ENCODE results near the gene PNKD. TPM values are rescaled to one million over a fixed set of nuclear protein-coding genes. Genes with fewer than 3 reads are reported as not detected.

The PNKD gene
- total RNA-seq, 2 experiments from 2014 or later, result 66.3 to 74.5 TPM

DNA sequence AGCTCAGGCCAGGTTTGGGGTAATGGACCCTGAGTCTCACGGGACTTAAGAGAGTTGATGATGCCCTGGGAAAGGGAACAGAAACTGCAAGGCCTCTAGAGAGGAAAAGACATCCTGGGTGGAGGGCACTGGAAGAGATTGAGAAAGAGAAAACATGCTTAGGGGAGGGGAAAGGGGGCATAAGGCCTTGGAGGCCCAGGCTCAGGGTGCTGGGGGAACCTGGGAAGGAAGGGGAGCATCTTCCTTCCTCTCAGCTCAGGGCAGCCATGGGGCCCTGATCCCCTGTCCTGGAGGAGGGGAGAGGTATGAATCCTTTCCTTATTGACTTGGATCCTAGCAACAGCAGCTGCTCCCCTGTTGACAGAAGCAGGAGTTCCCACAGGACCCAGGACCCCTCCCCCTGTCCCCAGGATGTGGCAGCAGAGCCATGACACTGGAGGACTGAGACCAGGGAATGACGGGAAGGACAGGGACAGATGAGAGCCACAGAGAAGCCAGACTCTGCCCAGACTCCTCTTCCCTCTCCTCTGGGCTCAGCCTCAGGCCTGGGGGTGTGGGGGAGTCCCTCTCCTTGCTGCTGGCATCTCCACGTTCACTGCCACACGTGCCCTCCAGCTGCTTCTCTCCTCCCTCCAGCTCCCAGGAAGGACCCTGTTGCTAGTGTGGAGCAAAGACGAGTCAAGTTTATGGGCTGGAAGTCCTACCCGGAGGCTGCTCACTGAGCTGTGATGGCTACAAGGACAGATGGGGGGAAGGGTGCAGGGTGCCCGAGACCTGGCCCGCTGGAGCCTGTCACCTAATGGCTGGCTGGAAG is 8.7 kb upstream of the PNKD start:
- no TSS peak for BruUV-seq (replicated peaks)
- H3K79me2 ChIP-seq (ENCODE audit: insufficient read depth, low read depth, low read length), result no peaks in the 10 kb centered on the region
- POLR2A ChIA-PET, result interaction anchor here (1.4 kb wide), 1 partner anchor 15 kb away, joined by 3 read pairs; no protein-coding TSS in a partner anchor

DNA sequence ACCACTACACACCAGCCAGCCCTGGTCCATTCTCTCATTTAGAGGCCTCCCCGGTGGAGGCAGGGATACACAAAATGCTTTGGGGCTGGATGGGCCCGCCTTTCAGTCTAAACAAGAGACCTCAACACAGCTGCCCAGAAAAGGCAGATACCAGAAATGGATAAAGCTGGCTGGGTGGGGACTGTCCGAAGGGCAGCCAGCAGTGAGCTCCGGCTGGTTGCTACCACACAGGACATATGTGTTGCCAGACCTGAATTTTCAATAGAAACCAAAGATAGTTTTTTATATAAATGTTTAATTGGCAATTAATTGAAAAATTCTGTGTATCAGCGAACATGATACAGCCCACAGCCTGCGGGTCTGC is 8.1 kb upstream of the PNKD start:
- peaks cover 26% of the 10 kb centered on the region for H3K36me3 ChIP-seq (ENCODE audit: insufficient read depth, low read length)
- peaks cover 44% of the 10 kb centered on the region for H3K4me1 ChIP-seq (ENCODE audit: insufficient read depth, low read length, poor library complexity, severe bottlenecking)
- BruUV-seq (replicated peaks), result no TSS peak
- no peaks in the 10 kb centered on the region for H3K79me2 ChIP-seq (ENCODE audit: insufficient read depth, low read depth, low read length)
- intact Hi-C loops (cut with micrococcal nuclease; ENCODE audit: unreplicated experiment), result no loop called here
- no peaks in the 10 kb centered on the region for H4K20me1 ChIP-seq (ENCODE audit: insufficient read depth, low read length)
- ChIA-PET POLR2A (no interaction called here), CTCF (ENCODE audit: unreplicated experiment) (interaction anchor here (0.5 kb wide), 1 partner anchor 55 kb away, joined by 3 read pairs; no protein-coding TSS in a partner anchor)
- TF ChIP-seq, protein P1, sequence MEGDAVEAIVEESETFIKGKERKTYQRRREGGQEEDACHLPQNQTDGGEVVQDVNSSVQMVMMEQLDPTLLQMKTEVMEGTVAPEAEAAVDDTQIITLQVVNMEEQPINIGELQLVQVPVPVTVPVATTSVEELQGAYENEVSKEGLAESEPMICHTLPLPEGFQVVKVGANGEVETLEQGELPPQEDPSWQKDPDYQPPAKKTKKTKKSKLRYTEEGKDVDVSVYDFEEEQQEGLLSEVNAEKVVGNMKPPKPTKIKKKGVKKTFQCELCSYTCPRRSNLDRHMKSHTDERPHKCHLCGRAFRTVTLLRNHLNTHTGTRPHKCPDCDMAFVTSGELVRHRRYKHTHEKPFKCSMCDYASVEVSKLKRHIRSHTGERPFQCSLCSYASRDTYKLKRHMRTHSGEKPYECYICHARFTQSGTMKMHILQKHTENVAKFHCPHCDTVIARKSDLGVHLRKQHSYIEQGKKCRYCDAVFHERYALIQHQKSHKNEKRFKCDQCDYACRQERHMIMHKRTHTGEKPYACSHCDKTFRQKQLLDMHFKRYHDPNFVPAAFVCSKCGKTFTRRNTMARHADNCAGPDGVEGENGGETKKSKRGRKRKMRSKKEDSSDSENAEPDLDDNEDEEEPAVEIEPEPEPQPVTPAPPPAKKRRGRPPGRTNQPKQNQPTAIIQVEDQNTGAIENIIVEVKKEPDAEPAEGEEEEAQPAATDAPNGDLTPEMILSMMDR (conservative IDR thresholded peaks at IDR 0.05; ENCODE audit: low read length), result no peak
- no peak for TF ChIP-seq EZH2phosphoT487 (IDR thresholded peaks at IDR 0.05; ENCODE audit: borderline replicate concordance, low read depth, low read length)
- H3K9me3 ChIP-seq (ENCODE audit: low read length), result no peaks in the 10 kb centered on the region
- no peak overlapping the region for H3K27ac ChIP-seq (ENCODE audit: low read depth, low read length, poor library complexity, severe bottlenecking)
- H3K4me2 ChIP-seq (ENCODE audit: low read length), result no peak overlapping the region
- no peak overlapping the region for H2AFZ ChIP-seq (ENCODE audit: low read length)
- H3K4me3 ChIP-seq (ENCODE audit: low read depth, low read length, poor library complexity, severe bottlenecking), result no peak overlapping the region
- H3K9me2 ChIP-seq (ENCODE audit: insufficient read depth, low read length), result no peaks in the 10 kb centered on the region
- DNase-seq (ENCODE audit: low spot score), result no peak

More for the DNA sequence above, 8.7 kb upstream of the PNKD start:
- no peak overlapping the region for H3K4me3 ChIP-seq (ENCODE audit: low read depth, low read length, poor library complexity, severe bottlenecking)
- peak overlapping the region; percentile 31 for H3K4me2 ChIP-seq (ENCODE audit: low read length)
- H2AFZ ChIP-seq (ENCODE audit: low read length), result no peak overlapping the region
- H3K4me1 ChIP-seq (ENCODE audit: insufficient read depth, low read length, poor library complexity, severe bottlenecking), result peaks cover 46% of the 10 kb centered on the region
- no peaks in the 10 kb centered on the region for H3K9me2 ChIP-seq (ENCODE audit: insufficient read depth, low read length)
- TF ChIP-seq, protein P1 (conservative IDR thresholded peaks at IDR 0.05; ENCODE audit: low read length), result no peak
- TF ChIP-seq EZH2phosphoT487 (IDR thresholded peaks at IDR 0.05; ENCODE audit: borderline replicate concordance, low read depth, low read length), result no peak
- H3K27ac ChIP-seq (ENCODE audit: low read depth, low read length, poor library complexity, severe bottlenecking), result no peak overlapping the region
- no peaks in the 10 kb centered on the region for H3K9me3 ChIP-seq (ENCODE audit: low read length)
- peak; percentile 18 for DNase-seq (ENCODE audit: low spot score)
- no peaks in the 10 kb centered on the region for H4K20me1 ChIP-seq (ENCODE audit: insufficient read depth, low read length)
- CTCF ChIA-PET (ENCODE audit: unreplicated experiment), result no interaction called here
- H3K36me3 ChIP-seq (ENCODE audit: insufficient read depth, low read length), result peaks cover 25% of the 10 kb centered on the region
- intact Hi-C loops (cut with micrococcal nuclease; ENCODE audit: unreplicated experiment), result no loop called here
